GM12872 (cell line): ENCODE data around the gene MAP4K2.

ENCODE experiments used
- CTCF ChIP-seq: IDR thresholded peaks from 3 replicates; pipeline ENCODE4 v1.5.1; 2011; ENCODE audit warnings: low read depth, mild to moderate bottlenecking, low read length, moderate library complexity; ENCODE audit not compliant: insufficient read depth

Gene MAP4K2

GRCh38 chr11:64765291-64765850 is 37.6 kb downstream of the MAP4K2 start:
- TF ChIP-seq CTCF = peak; percentile 28; the same call in 1 of the 3 replicates

DNA sequence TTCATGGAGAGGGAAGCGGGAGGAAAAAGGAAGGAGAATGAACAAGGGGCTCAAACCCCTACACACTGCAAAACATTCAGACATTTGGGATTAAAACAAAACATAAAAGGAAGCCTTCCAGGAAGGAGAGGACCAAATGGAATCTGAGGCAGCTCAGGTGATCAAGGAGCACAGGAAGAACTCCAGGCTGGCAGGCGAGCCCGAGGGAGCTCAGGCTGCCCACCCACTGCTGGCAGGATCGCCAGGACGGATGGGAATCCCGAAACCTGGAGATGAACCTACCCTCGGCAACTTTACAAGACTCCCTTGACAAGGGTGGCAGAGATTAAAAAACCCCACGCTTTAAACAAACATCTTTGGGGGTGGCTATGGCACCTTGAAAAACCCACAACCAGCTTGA is 38.3 kb downstream of the MAP4K2 start:
- TF ChIP-seq CTCF = no peak

DNA sequence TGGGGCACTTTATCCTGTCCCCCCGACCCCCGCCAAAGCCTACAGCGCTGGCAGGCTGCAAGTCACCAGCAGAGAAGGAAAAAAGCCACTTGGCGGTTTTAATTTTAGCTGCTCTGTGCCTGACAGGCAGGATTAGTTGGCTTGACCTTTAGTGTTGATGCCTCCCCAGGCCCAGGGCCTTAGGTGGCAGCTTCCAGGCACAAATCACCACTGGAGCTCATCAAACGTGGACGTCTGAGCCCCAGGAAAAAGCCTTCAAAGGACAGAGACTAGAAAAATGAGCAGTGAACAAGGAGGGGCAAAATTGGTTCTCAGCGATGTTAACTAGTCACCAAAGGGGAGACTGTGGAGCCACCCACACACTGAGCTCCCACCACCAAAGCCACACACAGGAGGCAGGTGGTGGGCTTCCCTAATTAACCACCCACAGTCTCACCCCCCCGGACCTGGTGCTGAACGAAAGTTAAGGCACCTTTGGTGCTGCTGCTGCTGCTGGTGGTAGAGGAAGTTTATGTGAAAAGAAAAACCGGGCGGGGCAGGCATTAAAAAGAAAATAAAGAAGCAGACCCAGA is 38.9 kb downstream of the MAP4K2 start:
- no peak for TF ChIP-seq CTCF

DNA sequence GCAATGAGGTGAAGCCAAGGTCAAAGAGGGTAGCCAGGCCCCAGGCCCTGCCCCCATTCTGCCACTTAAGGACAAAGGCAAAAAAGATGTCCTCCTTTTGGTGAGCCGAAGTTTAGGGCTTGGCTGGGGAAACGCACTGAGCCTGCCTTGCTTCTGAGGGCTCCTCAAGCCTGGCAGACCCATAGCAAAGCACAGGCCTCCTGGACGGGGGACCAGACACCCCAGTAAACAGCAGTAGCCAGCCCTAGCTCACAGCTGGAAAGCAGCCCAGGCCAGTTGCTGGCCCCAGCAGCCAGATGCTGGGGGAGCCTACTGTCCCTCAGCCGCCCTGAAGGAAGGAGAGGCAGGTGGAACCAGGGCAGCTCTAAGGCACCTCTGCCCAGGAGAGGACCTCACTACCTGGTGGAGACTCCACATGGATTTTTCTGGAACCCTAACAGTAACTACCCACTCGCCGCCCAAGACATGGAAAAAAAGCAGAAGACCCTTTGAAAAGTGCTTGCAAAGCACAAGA is 39.4 kb downstream of the MAP4K2 start:
- TF ChIP-seq CTCF = no peak

GRCh38 chr11:64762674-64763525 is 40.1 kb downstream of the MAP4K2 start:
- no peak for TF ChIP-seq CTCF

DNA sequence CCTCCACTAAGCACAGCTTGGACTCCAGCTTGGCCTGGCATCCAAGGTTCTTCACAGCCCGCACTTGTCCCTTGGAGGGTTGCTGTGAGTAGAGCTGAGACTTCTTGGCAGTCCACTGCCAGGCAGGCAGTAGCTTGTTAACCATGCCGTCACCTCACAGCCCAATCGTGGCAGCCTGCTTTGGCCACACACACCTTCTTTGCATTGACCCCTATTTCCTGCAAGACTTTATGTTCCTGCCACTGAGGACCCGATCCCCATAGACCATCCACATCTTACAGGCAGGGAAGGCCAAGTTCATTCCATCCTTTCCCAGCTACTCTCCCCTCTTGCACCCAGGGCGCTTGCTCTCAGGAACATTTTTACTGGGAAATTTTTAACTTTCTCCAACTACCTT is 40.7 kb downstream of the MAP4K2 start:
- no peak for TF ChIP-seq CTCF

GRCh38 chr11:64760759-64761420 is 42.1 kb downstream of the MAP4K2 start:
- no peak for TF ChIP-seq CTCF
